A549 (cell line): ENCODE results near the gene CARD14. TPM values are rescaled to one million over a fixed set of nuclear protein-coding genes. Genes with fewer than 3 reads are reported as not detected.
A peak's percentile ranks its signal among the peaks of the same experiment; 100 is the strongest.
"Not testable (repeated sequence)": the region's sequence is repeated elsewhere in the genome, so short reads cannot be mapped to it uniquely, and the experiment has no call there.

Experiments
- ATAC-seq, 2 experiments: fragments of 200-7000 bp in 1 of 2; fragments of >200 bp in 1 of 2; cut with Nextera tagmentation in 1 of 2; cut with Tn5 transposase in 1 of 2; 3 replicates each; pipeline versions ENCODE4 v1.8.0 to v1.9.1; 2018 to 2020; ENCODE audit warnings: mild to moderate bottlenecking in 1 of 2, moderate library complexity in 1 of 2
- CTCF ChIA-PET: fragments of 300-600 bp; sonication (Branson Sonifier 250); formaldehyde crosslinking; extraction: SDS; loops from one replicate; lab custom pipeline; 2021; ENCODE audit warnings: antibody characterized with exemption, inconsistent platforms; lab: Yijun Ruan, JAX
- POLR2A ChIA-PET: fragments of 350-600 bp; formaldehyde crosslinking; extraction: SDS; loops from one replicate; lab custom pipeline; 2021; ENCODE audit warnings: antibody characterized with exemption, inconsistent platforms; lab: Yijun Ruan, JAX
- DNase-seq, 2 experiments: peaks; one replicate each; pipeline versions ENCODE4 v3.0.0 to v3.0.0-alpha.2; 2011 to 2016; ENCODE audit warnings: low read depth in 1 of 2, low spot score in 1 of 2
- FAIRE-seq: peaks from 2 replicates; lab custom pipeline; 2011; peaks lifted over from hg19 to GRCh38; lab: Jason Lieb, UNC
- H3K27ac ChIP-seq, 2 experiments: fragments of >200 bp; sonication (Bioruptor Twin); formaldehyde crosslinking; 3 replicates each; pipeline ENCODE4 v1.5.1; 2016 to 2017
- H3K4me1 ChIP-seq: fragments of >200 bp; sonication (Bioruptor Twin); formaldehyde crosslinking; 3 replicates; pipeline ENCODE4 v1.6.1; 2016
- H3K4me2 ChIP-seq: fragments of >200 bp; sonication (Bioruptor Twin); formaldehyde crosslinking; 3 replicates; pipeline ENCODE4 v1.6.1; 2016
- H3K4me3 ChIP-seq: fragments of >200 bp; sonication (Bioruptor Twin); formaldehyde crosslinking; 3 replicates; pipeline ENCODE4 v1.5.1; 2016
- H3K9me3 ChIP-seq: fragments of >200 bp; sonication (Bioruptor Twin); formaldehyde crosslinking; 3 replicates; pipeline ENCODE4 v1.6.1; 2016
- CBX2 ChIP-seq: fragments of 200-600 bp; sonication (generic); IDR thresholded peaks from 2 replicates; pipeline ENCODE4 v1.6.1; 2016; ENCODE audit warnings: low read depth, mild to moderate bottlenecking, borderline replicate concordance
- CTCF ChIP-seq: fragments of >200 bp; sonication (Bioruptor Twin); formaldehyde crosslinking; IDR thresholded peaks from 3 replicates; pipeline ENCODE4 v1.5.1; 2016
- E2F6 ChIP-seq: IDR thresholded peaks from 2 replicates; pipeline ENCODE4 v1.6.1; 2012; ENCODE audit warnings: low read depth, borderline replicate concordance
- EP300 ChIP-seq, 2 experiments: fragments of >200 bp; sonication (Bioruptor Twin); formaldehyde crosslinking; IDR thresholded peaks; 2 replicates in 1 of 2; 3 replicates in 1 of 2; pipeline ENCODE4 v1.6.1; 2016 to 2017
- ESRRA ChIP-seq: fragments of 150-350 bp; IDR thresholded peaks from 2 replicates; pipeline ENCODE4 v1.6.1; 2014; ENCODE audit warnings: mild to moderate bottlenecking, low read length, borderline replicate concordance
- FOSB ChIP-seq: fragments of 250-450 bp; sonication (Bioruptor Pico); IDR thresholded peaks from 2 replicates; pipeline ENCODE4 v1.5.0; 2020; ENCODE audit warnings: mild to moderate bottlenecking, moderate library complexity
- GATA3 ChIP-seq: IDR thresholded peaks from 2 replicates; pipeline ENCODE4 v1.6.1; 2012; ENCODE audit warnings: borderline replicate concordance
- HDAC2 ChIP-seq: fragments of 200-600 bp; sonication (generic); IDR thresholded peaks from 2 replicates; pipeline ENCODE4 v1.6.1; 2016
- HMGXB4 ChIP-seq: fragments of 250-450 bp; sonication (Bioruptor Pico); IDR thresholded peaks from 2 replicates; pipeline ENCODE4 v1.5.0; 2021; ENCODE audit warnings: mild to moderate bottlenecking, moderate library complexity, borderline replicate concordance
- HOXA7 ChIP-seq: fragments of 250-450 bp; sonication (Bioruptor Pico); IDR thresholded peaks from 2 replicates; pipeline ENCODE4 v1.5.0; 2020; ENCODE audit warnings: mild to moderate bottlenecking, moderate library complexity
- JUNB ChIP-seq: fragments of >200 bp; sonication (Bioruptor Twin); formaldehyde crosslinking; IDR thresholded peaks from 2 replicates; pipeline ENCODE4 v1.6.1; 2016
- KDM1A ChIP-seq: fragments of 200-600 bp; sonication (generic); IDR thresholded peaks from 2 replicates; pipeline ENCODE4 v1.6.1; 2016; ENCODE audit warnings: low read depth, mild to moderate bottlenecking
- NPAS2 ChIP-seq: fragments of 250-450 bp; sonication (Bioruptor Pico); IDR thresholded peaks from 2 replicates; pipeline ENCODE4 v1.8.0; 2022; ENCODE audit warnings: mild to moderate bottlenecking, moderate library complexity, borderline replicate concordance
- NR3C1 ChIP-seq: fragments of >200 bp; sonication (Bioruptor Twin); formaldehyde crosslinking; IDR thresholded peaks from 3 replicates; pipeline ENCODE4 v1.6.1; 2017
- POLR2AphosphoS2 ChIP-seq: conservative IDR thresholded peaks from 2 replicates; pipeline ENCODE4 v1.6.1; 2012; ENCODE audit warnings: low read length, improper control_type of control experiment, inconsistent platforms
- RCOR1 ChIP-seq: fragments of 150-350 bp; IDR thresholded peaks from 2 replicates; pipeline ENCODE4 v1.6.1; 2014; ENCODE audit warnings: antibody characterized with exemption, low read length, low read depth
- SREBF2 ChIP-seq: fragments of 450-650 bp; IDR thresholded peaks from 2 replicates; pipeline ENCODE4 v1.6.1; 2014; ENCODE audit warnings: mild to moderate bottlenecking, moderate library complexity
- TP53 ChIP-seq: fragments of 250-450 bp; sonication (Bioruptor Pico); IDR thresholded peaks from 2 replicates; pipeline ENCODE4 v1.5.0; 2021; ENCODE audit warnings: mild to moderate bottlenecking, moderate library complexity
- ZFP36 ChIP-seq: fragments of 450-650 bp; IDR thresholded peaks from 2 replicates; pipeline ENCODE4 v1.6.1; 2014; ENCODE audit warnings: borderline replicate concordance; ENCODE audit not compliant: partially characterized antibody
- ZSCAN20 ChIP-seq: fragments of 250-450 bp; sonication (Bioruptor Pico); IDR thresholded peaks from 2 replicates; pipeline ENCODE4 v1.8.0; 2022; ENCODE audit warnings: mild to moderate bottlenecking, moderate library complexity
- WGBS: methylation state at CpG from one replicate; pipeline ENCODE4 v1.1.6; 2017; ENCODE audit errors: missing lambda C conversion rate; 5-methylcytosine and 5-hydroxymethylcytosine counted together
- polyA plus RNA-seq, 4 experiments: library from polyadenylated mRNA; depleted of rRNA in 3 of 4; stranded (reverse); fragments of >200 nt; fragmentation: RNase III in 1 of 4; extraction: RNeasy Plus Mini Kit Qiagen cat#74134 plus additional on column Dnase treatment in 1 of 4; gene quantifications; 2 replicates in 3 of 4; 3 replicates in 1 of 4; pipeline ENCODE4 v1.2.3, GENCODE V29; 2011 to 2017

Gene CARD14
- polyA plus RNA-seq, 2 of the 4 experiments (the other 2 are of a cell fraction): 0.17 to 0.18 TPM

- 91% methylated on average over 27 of the region's 27 CpGs for WGBS
- no peak overlapping the region for H3K4me3 ChIP-seq
- peak; percentile 23 to 42; a peak in 4 of 6 replicates for ATAC-seq
- peaks cover 6% of the 10 kb centered on the region; the same call in 1 of the 3 replicates for H3K9me3 ChIP-seq
- 0 out of 6 replicates have a peak overlapping the region, but pooled peaks of 1 of the 2 experiments have one; percentile 2 for H3K27ac ChIP-seq
- TF ChIP-seq ZFP36: no peak
- TF ChIP-seq CBX2: no peak
- no peak for TF ChIP-seq ZSCAN20 (CRISPR knock-in tag)
- TF ChIP-seq EP300 (IDR thresholded peaks at IDR 0.05): no peak
- TF ChIP-seq CTCF: no peak
- H3K4me2 ChIP-seq: no peak overlapping the region
- no peaks in the 10 kb centered on the region for H3K4me1 ChIP-seq
- POLR2A ChIA-PET: no interaction called here
- no peak for FAIRE-seq
- no peak for DNase-seq
- CTCF ChIA-PET: interaction anchor here (0.6 to 3.8 kb wide), 5 partner anchors 10 to 931 kb away, joined by 3 to 60 read pairs (median 4); no protein-coding TSS in a partner anchor
These were observed 28.4 kb downstream of the CARD14 start for GRCh38 chr17:80198144-80198661.

GRCh38 chr17:80199295-80199694 is 29.5 kb downstream of the CARD14 start:
- DNase-seq, H3K4me1 ChIP-seq, H3K27ac ChIP-seq, FAIRE-seq, ATAC-seq, POLR2A ChIA-PET, H3K4me3 ChIP-seq, H3K4me2 ChIP-seq, H3K9me3 ChIP-seq: not testable (repeated sequence)
- CTCF ChIA-PET: interaction anchor here (0.9 to 1.5 kb wide), 5 partner anchors 11 to 108 kb away, joined by 3 to 6 read pairs (median 4); partner anchors contain the start of gene GAA
- 80% methylated on average over 6 of the region's 6 CpGs for WGBS

- 92% methylated on average over 14 of the region's 15 CpGs for WGBS
- no peaks in the 10 kb centered on the region for H3K9me3 ChIP-seq
- CTCF ChIA-PET: interaction anchor here (0.6 to 1.9 kb wide), 4 partner anchors 9 to 92 kb away, joined by 3 to 6 read pairs (median 3); no protein-coding TSS in a partner anchor
- FAIRE-seq (no peak), ATAC-seq (no peak), DNase-seq (no peak)
- H3K27ac ChIP-seq: no peak overlapping the region
- no peak overlapping the region for H3K4me3 ChIP-seq
- H3K4me2 ChIP-seq: no peak overlapping the region
- peaks cover 6% of the 10 kb centered on the region; the same call in 2 of the 3 replicates for H3K4me1 ChIP-seq
- TF ChIP-seq E2F6 (no peak), ESRRA (no peak), TP53 (CRISPR knock-in tag) (no peak), SREBF2 (no peak)
- POLR2A ChIA-PET: no interaction called here
These were observed 31.6 kb downstream of the CARD14 start for GRCh38 chr17:80201446-80201845.

GRCh38 chr17:80202197-80202596 is 32.4 kb downstream of the CARD14 start:
- no peak for FAIRE-seq
- H3K9me3 ChIP-seq: no peaks in the 10 kb centered on the region
- ChIA-PET POLR2A (no interaction called here), CTCF (interaction anchor here (0.8 to 2.5 kb wide), 5 partner anchors 10 to 101 kb away, joined by 3 to 12 read pairs (median 6); partner anchors contain the start of gene GAA)
- no peak overlapping the region for H3K27ac ChIP-seq
- 95% methylated on average over 17 of the region's 17 CpGs for WGBS
- H3K4me2 ChIP-seq: no peak overlapping the region
- no peak overlapping the region for H3K4me3 ChIP-seq
- peaks cover 6% of the 10 kb centered on the region; the same call in 2 of the 3 replicates for H3K4me1 ChIP-seq
- no peak for ATAC-seq
- no peak for DNase-seq
- TF ChIP-seq NR3C1 (no peak), KDM1A (no peak), HDAC2 (no peak), RCOR1 (no peak), JUNB (no peak), HOXA7 (CRISPR knock-in tag) (no peak), CBX2 (no peak), NPAS2 (no peak), GATA3 (no peak), SREBF2 (no peak), HMGXB4 (CRISPR knock-in tag) (no peak), FOSB (CRISPR knock-in tag) (no peak), TP53 (CRISPR knock-in tag) (no peak), POLR2AphosphoS2 (no peak)
- TF ChIP-seq, all 56 proteins: peak for 0
